Activated CD4-positive, alpha-beta memory T cell treated with anti-CD3 and anti-CD28 coated beads for 36 hours (primary cell): ENCODE data around the gene GTPBP1. TPM values are rescaled to one million over a fixed set of nuclear protein-coding genes. Genes with fewer than 3 reads are reported as not detected.
A peak's percentile ranks its signal among the peaks of the same experiment; 100 is the strongest.

Experiments
- CTCF ChIA-PET: fragments of 350-600 bp; sonication (Branson Sonifier 250); formaldehyde crosslinking; loops from one replicate; lab custom pipeline; 2021; ENCODE audit warnings: antibody characterized with exemption, inconsistent platforms; lab: Charles Lee
- POLR2A ChIA-PET: fragments of 350-600 bp; sonication (Branson Sonifier 250); formaldehyde crosslinking; loops from one replicate; lab custom pipeline; 2021; ENCODE audit warnings: antibody characterized with exemption; lab: Charles Lee
- DNase-seq: peaks from one replicate; pipeline ENCODE4 v3.0.0-alpha.2; 2020
- H3K27ac Mint-ChIP-seq: one replicate; pipeline ENCODE4 v1.8.0; 2021; ENCODE audit warnings: mixed read lengths
- H3K27me3 Mint-ChIP-seq: one replicate; pipeline ENCODE4 v1.8.0; 2021; ENCODE audit warnings: mixed read lengths
- H3K36me3 Mint-ChIP-seq: one replicate; pipeline ENCODE4 v1.8.0; 2021; ENCODE audit warnings: mixed read lengths
- H3K4me1 Mint-ChIP-seq: one replicate; pipeline ENCODE4 v1.8.0; 2021; ENCODE audit warnings: low read depth, mixed read lengths
- H3K4me3 Mint-ChIP-seq: one replicate; pipeline ENCODE4 v1.8.0; 2021; ENCODE audit warnings: mild to moderate bottlenecking, mixed read lengths
- H3K9me3 Mint-ChIP-seq: one replicate; pipeline ENCODE4 v1.8.0; 2021; ENCODE audit warnings: mixed read lengths
- intact Hi-C: fragments of 100-400 bp; cut with micrococcal nuclease; formaldehyde crosslinking; loops from one replicate; pipeline ENCODE4 v1.15.1; 2023
- total RNA-seq, 2 experiments: library from RNA; stranded (reverse); gene quantifications; one replicate each; pipeline ENCODE4 v1.2.3, GENCODE V29; 2021

The GTPBP1 gene
- total RNA-seq, 2 experiments from 2014 or later, result 95.4 to 98.1 TPM

GRCh38 chr22:38727123-38727522, 21.4 kb downstream of the GTPBP1 start:
- intact Hi-C loops, result no loop called here
- H3K27me3 Mint-ChIP-seq, result no peaks in the 10 kb centered on the region
- H3K9me3 Mint-ChIP-seq, result no peaks in the 10 kb centered on the region
- no peaks in the 10 kb centered on the region for H3K4me1 Mint-ChIP-seq
- CTCF ChIA-PET, result interaction anchor here (0.9 kb wide), 1 partner anchor 10 kb away, joined by 3 read pairs; no protein-coding TSS in a partner anchor
- POLR2A ChIA-PET, result no interaction called here
- peak overlapping the region; percentile 49 for H3K27ac Mint-ChIP-seq
- no peak overlapping the region for H3K4me3 Mint-ChIP-seq
- no peak for DNase-seq
- peaks cover 59% of the 10 kb centered on the region for H3K36me3 Mint-ChIP-seq

- POLR2A ChIA-PET, result interaction anchor here (1.2 kb wide), 1 partner anchor 10 kb away, joined by 3 read pairs; no protein-coding TSS in a partner anchor
- no peaks in the 10 kb centered on the region for H3K4me1 Mint-ChIP-seq
- intact Hi-C loops, result no loop called here
- no peaks in the 10 kb centered on the region for H3K27me3 Mint-ChIP-seq
- CTCF ChIA-PET, result no interaction called here
- peak overlapping the region; percentile 49 for H3K27ac Mint-ChIP-seq
- peaks cover 56% of the 10 kb centered on the region for H3K36me3 Mint-ChIP-seq
- no peak overlapping the region for H3K4me3 Mint-ChIP-seq
- no peak for DNase-seq
- no peaks in the 10 kb centered on the region for H3K9me3 Mint-ChIP-seq
Measured at GRCh38 chr22:38727530-38728451, 22.0 kb downstream of the GTPBP1 start.

- Mint-ChIP-seq H3K9me3 (no peaks in the 10 kb centered on the region), H3K27ac (no peak overlapping the region), H3K36me3 (peaks cover 62% of the 10 kb centered on the region), H3K27me3 (no peaks in the 10 kb centered on the region), H3K4me1 (peaks cover 9% of the 10 kb centered on the region), H3K4me3 (no peak overlapping the region)
- no peak for DNase-seq
- ChIA-PET POLR2A (interaction anchor here (1.2 kb wide), 3 partner anchors 8 to 19 kb away, joined by 3 read pairs; no protein-coding TSS in a partner anchor), CTCF (no interaction called here)
- intact Hi-C loops, result no loop called here
Measured at GRCh38 chr22:38728871-38729796, 23.4 kb downstream of the GTPBP1 start.

GRCh38 chr22:38729946-38730345, 24.2 kb downstream of the GTPBP1 start:
- POLR2A ChIA-PET, result interaction anchor here (1.2 kb wide), 2 partner anchors 11 to 19 kb away, joined by 3 read pairs; no protein-coding TSS in a partner anchor
- peaks cover 16% of the 10 kb centered on the region for H3K4me1 Mint-ChIP-seq

GRCh38 chr22:38730411-38730871, 24.7 kb downstream of the GTPBP1 start:
- no peaks in the 10 kb centered on the region for H3K27me3 Mint-ChIP-seq
- DNase-seq, result no peak
- no peak overlapping the region for H3K4me3 Mint-ChIP-seq
- H3K27ac Mint-ChIP-seq, result peak overlapping the region; percentile 28
- ChIA-PET POLR2A (interaction anchor here (1.2 kb wide), 2 partner anchors 10 to 18 kb away, joined by 3 read pairs; no protein-coding TSS in a partner anchor), CTCF (no interaction called here)
- H3K9me3 Mint-ChIP-seq, result no peaks in the 10 kb centered on the region
- peaks cover 61% of the 10 kb centered on the region for H3K36me3 Mint-ChIP-seq
- intact Hi-C loops, result no loop called here
- H3K4me1 Mint-ChIP-seq, result peaks cover 18% of the 10 kb centered on the region

More at GRCh38 chr22:38729946-38730345, 24.2 kb downstream of the GTPBP1 start:
- Mint-ChIP-seq H3K27ac (no peak overlapping the region), H3K4me3 (no peak overlapping the region), H3K36me3 (peaks cover 62% of the 10 kb centered on the region), H3K27me3 (no peaks in the 10 kb centered on the region), H3K9me3 (no peaks in the 10 kb centered on the region)
- intact Hi-C loops, result no loop called here
- CTCF ChIA-PET, result no interaction called here
- no peak for DNase-seq

- intact Hi-C loops, result no loop called here
- H3K4me1 Mint-ChIP-seq, result peaks cover 27% of the 10 kb centered on the region
- H3K36me3 Mint-ChIP-seq, result peaks cover 53% of the 10 kb centered on the region
Measured at GRCh38 chr22:38731703-38732161, 26.0 kb downstream of the GTPBP1 start.

GRCh38 chr22:38732251-38732815, 26.6 kb downstream of the GTPBP1 start:
- Mint-ChIP-seq H3K36me3 (peaks cover 52% of the 10 kb centered on the region), H3K4me1 (peaks cover 31% of the 10 kb centered on the region), H3K9me3 (no peaks in the 10 kb centered on the region), H3K27me3 (no peaks in the 10 kb centered on the region), H3K27ac (peak overlapping the region; percentile 46), H3K4me3 (no peak overlapping the region)
- intact Hi-C loops, result no loop called here
- POLR2A ChIA-PET, result interaction anchor here (0.6 to 3.7 kb wide), 4 partner anchors 8 to 478 kb away, joined by 3 to 17 read pairs (median 4); no protein-coding TSS in a partner anchor
- no peak for DNase-seq
- CTCF ChIA-PET, result interaction anchor here (0.6 to 4.5 kb wide), 14 partner anchors 9 to 336 kb away, joined by 3 to 33 read pairs (median 6); partner anchors contain the start of genes NPTXR and TOMM22

More at GRCh38 chr22:38731703-38732161, 26.0 kb downstream of the GTPBP1 start:
- Mint-ChIP-seq H3K9me3 (no peaks in the 10 kb centered on the region), H3K27ac (peak overlapping the region; percentile 49), H3K4me3 (no peak overlapping the region), H3K27me3 (no peaks in the 10 kb centered on the region)
- POLR2A ChIA-PET, result interaction anchor here (0.8 kb wide), 1 partner anchor 20 kb away, joined by 3 read pairs; no protein-coding TSS in a partner anchor
- CTCF ChIA-PET, result interaction anchor here (1.2 to 4.5 kb wide), 6 partner anchors 8 to 112 kb away, joined by 4 to 33 read pairs (median 10); partner anchors contain the start of gene NPTXR
- no peak for DNase-seq

- intact Hi-C loops, result no loop called here
- Mint-ChIP-seq H3K36me3 (peaks cover 57% of the 10 kb centered on the region), H3K27me3 (no peaks in the 10 kb centered on the region), H3K4me3 (peak overlapping the region; percentile 29), H3K9me3 (no peaks in the 10 kb centered on the region), H3K4me1 (peaks cover 39% of the 10 kb centered on the region), H3K27ac (peak overlapping the region; percentile 46)
- ChIA-PET CTCF (interaction anchor here (0.7 to 4.5 kb wide), 19 partner anchors 9 to 110 kb away, joined by 3 to 33 read pairs (median 6); partner anchors contain the start of genes NPTXR and TOMM22), POLR2A (interaction anchor here (1.6 to 3.7 kb wide), 3 partner anchors 9 to 28 kb away, joined by 5 to 17 read pairs (median 6); partner anchors contain the start of gene GTPBP1)
- peak; percentile 63 for DNase-seq
Measured at GRCh38 chr22:38733329-38733723, 27.6 kb downstream of the GTPBP1 start.

- Mint-ChIP-seq H3K4me3 (no peak overlapping the region), H3K4me1 (peaks cover 40% of the 10 kb centered on the region), H3K27ac (peak overlapping the region; percentile 46), H3K9me3 (no peaks in the 10 kb centered on the region), H3K27me3 (no peaks in the 10 kb centered on the region), H3K36me3 (peaks cover 55% of the 10 kb centered on the region)
- ChIA-PET CTCF (interaction anchor here (0.7 to 4.5 kb wide), 19 partner anchors 9 to 117 kb away, joined by 3 to 33 read pairs (median 6); partner anchors contain the start of genes NPTXR and TOMM22), POLR2A (interaction anchor here (0.5 to 3.7 kb wide), 6 partner anchors 8 to 28 kb away, joined by 3 to 17 read pairs (median 6); partner anchors contain the start of gene GTPBP1)
- no peak for DNase-seq
- intact Hi-C loops, result no loop called here
Measured at GRCh38 chr22:38733724-38734381, 28.1 kb downstream of the GTPBP1 start.

- intact Hi-C loops, result no loop called here
- no peak for DNase-seq
- Mint-ChIP-seq H3K9me3 (no peaks in the 10 kb centered on the region), H3K4me3 (no peak overlapping the region), H3K36me3 (peaks cover 53% of the 10 kb centered on the region), H3K27ac (peak overlapping the region; percentile 46), H3K27me3 (no peaks in the 10 kb centered on the region), H3K4me1 (peaks cover 42% of the 10 kb centered on the region)
- POLR2A ChIA-PET, result interaction anchor here (0.5 to 3.7 kb wide), 7 partner anchors 8 to 29 kb away, joined by 3 to 17 read pairs (median 5); partner anchors contain the start of gene GTPBP1
- CTCF ChIA-PET, result interaction anchor here (0.6 to 4.5 kb wide), 17 partner anchors 9 to 116 kb away, joined by 3 to 33 read pairs (median 7); partner anchors contain the start of genes NPTXR and TOMM22
Measured at GRCh38 chr22:38734421-38735100, 28.8 kb downstream of the GTPBP1 start.
